Prostate gland (tissue), 2 donors: ENCODE results near the gene SPECC1. TPM values are rescaled to one million over a fixed set of nuclear protein-coding genes. Genes with fewer than 3 reads are reported as not detected.

Experiments
- DNase-seq: peaks from one replicate; pipeline ENCODE4 v3.0.0-alpha.2; 2019; ENCODE audit warnings: low spot score
- H3K27ac ChIP-seq, 2 donors: fragments of 200-600 bp; sonication (generic); 2 replicates each; pipeline ENCODE4 v1.5.1; 2017 to 2019
- H3K27me3 ChIP-seq: fragments of 200-600 bp; sonication (generic); replicated peaks from 2 replicates; pipeline ENCODE4 v1.5.1; 2019; ENCODE audit not compliant: insufficient read depth
- H3K36me3 ChIP-seq, 2 donors: fragments of 200-600 bp; sonication (generic); 1 replicate in 1 of 2; 2 replicates in 1 of 2; pipeline versions ENCODE4 v1.5.1 to v1.8.1; 2017 to 2019
- H3K4me1 ChIP-seq: fragments of 200-600 bp; sonication (generic); replicated peaks from 2 replicates; pipeline ENCODE4 v1.5.1; 2019
- H3K4me3 ChIP-seq, 2 donors: fragments of 200-600 bp; sonication (generic); 2 replicates each; pipeline ENCODE4 v1.5.1; 2017 to 2019
- H3K9me3 ChIP-seq: fragments of 200-600 bp; sonication (generic); 2 replicates; pipeline ENCODE4 v1.5.1; 2017
- POLR2A ChIP-seq: fragments of 450-650 bp; IDR thresholded peaks from one replicate; pipeline ENCODE4 v1.6.1; 2016; ENCODE audit warnings: antibody characterized with exemption, mild to moderate bottlenecking
- POLR2AphosphoS5 ChIP-seq: sonication (generic); formaldehyde crosslinking; IDR thresholded peaks from one replicate; pipeline ENCODE4 v1.6.1; 2017; ENCODE audit warnings: antibody characterized with exemption
- WGBS: methylation state at CpG from one replicate; pipeline ENCODE4 v1.1.5; 2018; 5-methylcytosine and 5-hydroxymethylcytosine counted together
- intact Hi-C: fragments of 100-400 bp; cut with DNase I; formaldehyde crosslinking; loops from one replicate; pipeline ENCODE4 v1.14.2; 2022
- total RNA-seq, 2 donors: library from RNA; depleted of rRNA; stranded (reverse); fragments of >200 nt; gene quantifications; one replicate each; pipeline ENCODE4 v1.1.0, GENCODE V29; 2016
- TF ChIP-seq, protein P1 (sequence below), 4 experiments: fragments of 200-600 bp in 2 of 4; fragments of 450-650 bp in 2 of 4; sonication (generic) in 2 of 4; IDR thresholded peaks; 1 replicate in 3 of 4; 2 replicates in 1 of 4; pipeline ENCODE4 v1.5.1; 2016 to 2019; ENCODE audit warnings: antibody characterized with exemption in 4 of 4, mild to moderate bottlenecking in 2 of 4, moderate library complexity in 2 of 4

Gene SPECC1
- total RNA-seq, 2 donors from 2014 or later, result 29.7 to 85.5 TPM

DNA sequence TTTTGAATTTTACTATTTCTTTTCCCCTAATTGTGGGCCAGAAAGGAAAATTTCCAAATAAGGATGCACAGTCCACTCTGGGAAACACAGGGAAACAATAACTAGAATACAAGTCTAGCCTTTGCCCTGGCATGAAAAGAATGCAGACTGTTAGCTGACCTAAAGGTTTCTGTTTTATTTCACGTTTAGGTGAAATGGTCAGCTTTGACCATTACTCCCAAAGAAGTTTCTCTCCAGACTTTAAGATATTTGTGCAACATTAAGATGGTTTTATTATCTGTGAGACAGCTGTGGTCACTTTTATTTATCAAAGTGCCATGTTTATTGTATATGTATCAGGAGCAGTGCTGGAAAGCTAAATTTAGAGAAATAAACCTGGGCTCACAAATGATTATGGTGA, 163.9 kb downstream of the SPECC1 start:
- Histone ChIP-seq H3K27me3 (no peaks in the 10 kb centered on the region), H3K27ac (no peak overlapping the region), H3K4me1 (no peaks in the 10 kb centered on the region), H3K4me3 (no peak overlapping the region), H3K9me3 (no peaks in the 10 kb centered on the region), H3K36me3 (no peaks in the 10 kb centered on the region)
- WGBS, result 43% methylated on average over 1 of the region's 1 CpG
- DNase-seq, result no peak
- TF ChIP-seq POLR2AphosphoS5 (no peak), POLR2A (no peak)
- TF ChIP-seq, protein P1, sequence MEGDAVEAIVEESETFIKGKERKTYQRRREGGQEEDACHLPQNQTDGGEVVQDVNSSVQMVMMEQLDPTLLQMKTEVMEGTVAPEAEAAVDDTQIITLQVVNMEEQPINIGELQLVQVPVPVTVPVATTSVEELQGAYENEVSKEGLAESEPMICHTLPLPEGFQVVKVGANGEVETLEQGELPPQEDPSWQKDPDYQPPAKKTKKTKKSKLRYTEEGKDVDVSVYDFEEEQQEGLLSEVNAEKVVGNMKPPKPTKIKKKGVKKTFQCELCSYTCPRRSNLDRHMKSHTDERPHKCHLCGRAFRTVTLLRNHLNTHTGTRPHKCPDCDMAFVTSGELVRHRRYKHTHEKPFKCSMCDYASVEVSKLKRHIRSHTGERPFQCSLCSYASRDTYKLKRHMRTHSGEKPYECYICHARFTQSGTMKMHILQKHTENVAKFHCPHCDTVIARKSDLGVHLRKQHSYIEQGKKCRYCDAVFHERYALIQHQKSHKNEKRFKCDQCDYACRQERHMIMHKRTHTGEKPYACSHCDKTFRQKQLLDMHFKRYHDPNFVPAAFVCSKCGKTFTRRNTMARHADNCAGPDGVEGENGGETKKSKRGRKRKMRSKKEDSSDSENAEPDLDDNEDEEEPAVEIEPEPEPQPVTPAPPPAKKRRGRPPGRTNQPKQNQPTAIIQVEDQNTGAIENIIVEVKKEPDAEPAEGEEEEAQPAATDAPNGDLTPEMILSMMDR (IDR thresholded peaks at IDR 0.05), result no peak
- intact Hi-C loops, result no loop called here

DNA sequence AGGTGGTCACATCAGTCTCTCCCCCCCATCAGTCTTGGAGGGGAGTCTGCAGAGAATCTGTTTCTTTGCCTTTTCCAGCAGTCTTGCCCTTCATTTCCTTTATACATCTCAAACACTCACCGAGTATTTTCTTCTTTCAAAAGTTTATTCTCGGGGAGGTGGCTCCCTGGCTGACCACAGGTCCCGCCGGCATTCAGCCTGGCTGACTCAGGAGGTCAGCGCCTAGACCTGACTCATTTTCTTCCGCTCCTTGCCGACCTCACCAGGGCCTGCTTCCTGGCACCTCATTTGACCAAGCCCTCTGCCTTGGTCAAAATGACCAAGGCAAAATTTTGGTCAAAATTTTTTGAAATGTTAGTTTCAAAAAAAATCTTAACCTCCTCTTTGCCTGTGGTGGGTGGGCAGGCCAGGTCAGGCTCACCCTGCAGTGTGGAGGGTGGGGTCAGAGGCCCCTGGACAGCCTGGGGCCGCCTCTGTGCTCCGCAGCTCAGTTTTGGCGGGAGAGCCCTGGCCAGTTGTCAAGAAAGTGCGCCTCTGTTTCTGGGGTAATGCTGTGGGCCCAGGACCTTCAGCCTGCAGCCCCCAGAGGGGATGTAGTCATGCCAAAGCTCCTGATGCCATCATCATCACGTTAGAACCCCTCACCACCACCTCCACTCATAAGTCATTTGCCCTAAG, 165.6 kb downstream of the SPECC1 start:
- Histone ChIP-seq H3K27ac (no peak overlapping the region), H3K27me3 (no peaks in the 10 kb centered on the region), H3K4me3 (no peak overlapping the region), H3K9me3 (no peaks in the 10 kb centered on the region), H3K36me3 (no peaks in the 10 kb centered on the region), H3K4me1 (no peaks in the 10 kb centered on the region)
- WGBS, result 91% methylated on average over 12 of the region's 12 CpGs
- DNase-seq, result no peak
- intact Hi-C loops, result no loop called here
- TF ChIP-seq, protein P1 (IDR thresholded peaks at IDR 0.05), result no peak
- TF ChIP-seq POLR2A, result no peak
- TF ChIP-seq POLR2AphosphoS5, result no peak

DNA sequence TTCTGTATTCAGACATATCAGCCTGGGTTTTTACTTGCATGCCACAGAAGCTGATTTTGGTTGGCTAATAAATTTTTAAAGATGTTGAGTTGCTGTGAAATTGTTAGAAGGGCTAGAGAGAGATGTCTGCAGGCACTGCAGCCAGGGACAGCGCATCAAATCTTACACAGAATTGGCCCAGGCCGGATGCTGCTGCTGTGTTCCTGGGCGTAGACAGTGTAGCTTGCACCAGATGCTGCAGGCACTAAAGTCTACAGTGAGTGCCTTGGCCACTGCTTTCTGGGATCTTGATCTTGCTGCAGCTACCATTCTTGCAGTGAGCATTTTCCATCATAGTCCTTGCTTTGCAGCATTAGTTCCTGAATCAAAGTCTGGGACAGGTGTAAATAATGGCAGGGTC, 169.9 kb downstream of the SPECC1 start:
- TF ChIP-seq POLR2A, result no peak
- TF ChIP-seq POLR2AphosphoS5, result no peak
- TF ChIP-seq, protein P1 (IDR thresholded peaks at IDR 0.05), result no peak
- Histone ChIP-seq H3K36me3 (no peaks in the 10 kb centered on the region), H3K4me3 (no peak overlapping the region), H3K4me1 (no peaks in the 10 kb centered on the region), H3K27ac (no peak overlapping the region), H3K27me3 (no peaks in the 10 kb centered on the region), H3K9me3 (no peaks in the 10 kb centered on the region)
- DNase-seq, result no peak
- intact Hi-C loops, result no loop called here
- 89% methylated on average over 3 of the region's 3 CpGs for WGBS

DNA sequence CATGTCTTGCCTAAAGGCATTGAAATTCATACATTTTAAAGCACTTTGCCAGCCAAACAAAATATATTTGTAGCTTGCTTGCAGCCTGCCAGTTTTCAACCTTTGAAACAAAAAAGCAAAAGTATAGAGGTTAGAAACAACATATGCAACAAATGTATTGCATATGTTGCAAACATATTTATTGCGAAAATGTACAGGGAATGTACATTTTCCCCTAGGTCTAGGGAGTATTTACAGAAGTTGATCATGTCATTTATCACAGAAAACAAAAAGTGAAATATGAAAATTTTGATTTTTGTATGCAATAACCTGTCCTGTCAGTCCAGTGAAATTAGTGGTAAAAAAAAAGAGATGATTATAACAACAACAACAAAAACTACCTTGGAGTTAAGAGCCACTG, 171.5 kb downstream of the SPECC1 start:
- Histone ChIP-seq H3K4me3 (no peak overlapping the region), H3K27me3 (no peaks in the 10 kb centered on the region), H3K9me3 (no peaks in the 10 kb centered on the region), H3K27ac (no peak overlapping the region), H3K4me1 (no peaks in the 10 kb centered on the region), H3K36me3 (no peaks in the 10 kb centered on the region)
- intact Hi-C loops, result no loop called here
- TF ChIP-seq, protein P1 (IDR thresholded peaks at IDR 0.05), result no peak
- no peak for TF ChIP-seq POLR2A
- no peak for TF ChIP-seq POLR2AphosphoS5
- 98% methylated on average over 1 of the region's 1 CpG for WGBS
- no peak for DNase-seq

DNA sequence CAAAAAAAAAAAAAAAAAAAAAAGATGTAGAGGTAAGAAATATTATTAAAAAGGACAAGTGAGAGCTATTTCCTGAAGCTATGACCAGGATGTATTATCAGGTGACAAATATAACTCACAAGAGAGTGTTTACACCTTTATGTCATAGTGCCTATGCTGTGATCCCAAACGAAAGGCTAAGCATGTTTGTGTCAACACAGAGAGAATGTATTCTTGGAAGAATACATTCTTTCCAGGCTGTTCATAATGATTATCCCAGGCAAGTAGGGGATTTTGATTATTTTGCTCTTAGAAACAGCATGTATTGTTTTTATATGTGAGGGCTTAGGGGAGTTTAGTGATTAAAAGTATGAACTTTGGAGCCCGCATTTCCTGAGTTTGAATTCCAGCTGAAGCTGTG, 175.0 kb downstream of the SPECC1 start:
- no peaks in the 10 kb centered on the region for H3K36me3 ChIP-seq
- 74% methylated on average over 2 of the region's 2 CpGs for WGBS

More for the DNA sequence above, 175.0 kb downstream of the SPECC1 start:
- no peaks in the 10 kb centered on the region for H3K4me1 ChIP-seq
- TF ChIP-seq, protein P1 (IDR thresholded peaks at IDR 0.05), result no peak
- no peak overlapping the region for H3K4me3 ChIP-seq
- intact Hi-C loops, result no loop called here
- H3K9me3 ChIP-seq, result no peaks in the 10 kb centered on the region
- H3K27me3 ChIP-seq, result no peaks in the 10 kb centered on the region
- no peak for DNase-seq
- H3K27ac ChIP-seq, result no peak overlapping the region
